GM12872 (cell line): ENCODE measurements around the gene OR10V1.

Source experiments
- CTCF ChIP-seq: IDR thresholded peaks from 3 replicates; pipeline ENCODE4 v1.5.1; 2011; ENCODE audit warnings: low read depth, mild to moderate bottlenecking, low read length, moderate library complexity; ENCODE audit not compliant: insufficient read depth

Gene OR10V1

DNA sequence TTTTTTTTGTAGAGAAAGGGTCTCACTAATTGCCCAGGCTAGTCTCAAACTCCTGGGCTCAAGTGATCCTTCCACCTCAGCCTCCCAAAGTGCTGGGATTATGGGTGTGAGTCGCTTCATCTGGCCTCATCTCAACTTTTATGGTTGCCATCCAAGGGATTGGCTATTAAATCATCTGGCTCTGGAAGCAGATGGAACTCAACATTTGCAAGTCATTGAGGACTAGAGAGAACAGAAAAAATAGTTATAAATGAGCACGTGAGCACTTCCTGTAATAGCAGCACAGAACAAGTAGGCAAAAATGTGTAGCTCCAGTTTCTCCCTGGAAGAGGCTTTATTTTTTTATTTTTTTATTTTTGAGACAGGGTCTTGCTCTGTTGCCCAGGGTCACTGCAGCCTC, 22.5 kb downstream of the OR10V1 start:
- no peak for TF ChIP-seq CTCF

DNA sequence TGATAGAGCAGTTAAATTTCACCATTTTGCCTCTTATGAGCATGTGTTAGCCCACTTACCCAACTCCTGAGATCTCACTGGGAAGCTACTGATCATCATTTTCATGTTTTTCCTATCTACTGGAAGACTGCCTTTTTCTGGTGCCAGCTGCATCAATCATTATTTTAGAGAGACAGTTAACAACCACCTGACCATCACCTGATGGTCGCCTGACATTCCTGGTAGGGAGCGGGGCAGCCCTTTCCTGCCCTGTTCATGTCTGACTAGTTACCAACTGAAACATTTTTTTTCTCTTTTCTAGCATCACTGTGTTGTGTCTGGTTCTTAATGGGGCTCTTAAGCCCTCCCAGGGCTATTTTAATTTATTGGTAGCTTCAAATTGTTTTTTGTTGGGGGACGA, 24.6 kb downstream of the OR10V1 start:
- no peak for TF ChIP-seq CTCF

- peak; percentile 75 for TF ChIP-seq CTCF
Observed at GRCh38 chr11:59680287-59681154, 33.1 kb downstream of the OR10V1 start.

GRCh38 chr11:59679347-59679746, 34.3 kb downstream of the OR10V1 start:
- no peak for TF ChIP-seq CTCF

DNA sequence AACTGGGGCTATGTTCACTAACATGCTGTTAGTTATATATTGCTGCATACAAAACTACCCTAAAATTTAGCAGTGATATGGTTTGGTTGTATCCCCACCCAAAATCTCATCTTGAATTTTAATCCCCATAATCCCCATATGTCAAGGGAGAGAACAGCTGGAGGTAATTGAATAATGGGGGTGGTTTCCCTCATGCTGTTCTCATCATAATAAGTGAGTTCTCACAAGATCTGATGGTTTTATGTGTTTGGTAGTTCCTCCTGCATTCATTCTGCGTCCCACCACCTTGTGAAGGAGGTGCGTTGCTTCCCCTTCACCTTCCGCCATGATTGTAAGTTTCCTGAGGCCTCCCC, 34.9 kb downstream of the OR10V1 start:
- no peak for TF ChIP-seq CTCF

DNA sequence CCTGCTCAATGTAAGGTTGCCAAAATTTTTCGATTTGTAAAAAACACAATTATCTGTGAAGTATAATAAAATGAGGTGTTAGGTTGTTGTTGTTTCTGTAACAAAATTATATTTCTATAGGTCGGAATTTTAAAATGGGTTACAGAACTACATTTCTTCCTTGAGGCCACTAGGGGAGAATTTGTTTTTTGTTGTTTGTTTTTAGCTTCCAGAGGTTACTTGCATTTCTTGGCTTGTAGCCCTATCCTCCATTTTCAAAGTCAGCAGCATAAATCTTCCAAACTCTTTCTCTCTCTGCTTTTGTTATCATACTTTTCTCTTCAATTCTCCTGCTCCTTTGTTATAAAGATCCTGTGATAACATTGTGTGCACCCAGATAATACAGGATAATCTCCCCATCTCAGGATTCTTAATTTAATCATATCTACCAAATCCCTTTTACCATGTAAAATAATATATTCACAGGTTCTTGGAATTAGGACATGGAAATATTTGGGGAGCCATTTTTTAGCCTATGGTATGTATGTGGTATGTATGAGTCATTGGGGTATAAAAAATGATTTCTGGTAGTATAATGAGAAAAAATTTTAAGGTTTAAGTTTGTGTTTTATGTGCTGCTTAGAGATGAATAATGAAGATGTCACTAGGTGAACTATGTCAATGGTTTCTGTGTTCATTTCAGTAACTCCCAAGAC, 35.4 kb downstream of the OR10V1 start:
- no peak for TF ChIP-seq CTCF

GRCh38 chr11:59676205-59676604, 37.4 kb downstream of the OR10V1 start:
- TF ChIP-seq CTCF: no peak
